ENCODE measurements around the gene GBF1. TPM values are rescaled to one million over a fixed set of nuclear protein-coding genes. Genes with fewer than 3 reads are reported as not detected.

Gene GBF1
- total and polyA plus RNA-seq, 10 of the 15 experiments (the other 5 are each of a cell fraction or from before 2014, with no cell fraction given): 0.82 to 42.0 (median 21.8) TPM

DNA sequence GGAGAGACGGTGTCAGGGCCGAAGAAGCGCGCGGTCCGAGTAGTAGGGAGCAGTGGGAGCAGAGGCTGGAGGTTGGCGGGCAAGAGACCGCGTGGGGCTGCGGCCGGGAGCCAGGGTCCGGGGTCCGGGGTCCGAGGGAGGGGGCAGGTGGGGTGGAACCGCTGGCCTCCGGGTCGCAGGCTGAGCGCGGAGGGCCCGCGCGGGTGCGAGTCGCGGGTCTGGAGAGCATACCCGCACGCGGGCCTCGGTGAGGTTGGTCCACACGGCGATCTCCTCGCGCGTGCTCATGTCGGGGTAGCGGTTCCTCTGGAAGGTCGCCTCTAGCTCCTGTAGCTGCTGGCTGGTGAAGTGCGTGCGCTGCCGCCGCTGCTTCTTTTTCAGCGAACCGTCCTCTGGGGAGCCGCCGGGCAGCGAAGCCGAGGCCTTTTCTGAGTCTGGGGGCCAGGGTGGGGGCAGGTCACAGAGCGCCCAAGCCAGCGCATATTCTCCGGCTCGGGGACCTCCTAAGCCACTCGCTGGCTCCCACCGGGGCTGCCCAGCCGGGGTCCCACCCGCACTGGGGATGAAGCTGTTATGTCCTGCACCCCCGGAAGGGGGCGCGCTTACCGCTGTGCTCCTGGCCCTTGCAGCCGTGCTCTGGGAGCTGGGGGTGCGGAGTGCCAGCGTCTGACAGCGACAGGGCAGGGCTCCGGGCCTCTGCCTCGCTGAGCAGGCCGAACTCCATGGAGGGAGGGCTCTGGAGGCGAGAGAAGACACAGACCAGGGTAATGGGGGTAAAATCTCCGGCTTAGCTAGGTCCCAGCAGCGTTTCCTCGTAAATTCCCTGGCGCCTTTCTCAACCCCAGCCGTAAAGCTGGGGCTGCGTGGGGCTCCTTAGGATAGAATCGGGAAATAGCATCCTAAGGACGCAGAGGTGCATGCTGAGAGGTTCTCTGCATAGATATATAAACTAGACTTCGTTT, 13.7 kb upstream of the GBF1 start (continued):
- TF ChIP-seq ASH2L (IDR thresholded peaks at IDR 0.05; ENCODE audit: borderline replicate concordance, low read depth) (no peak), BCL11A (IDR thresholded peaks at IDR 0.05; ENCODE audit: low read depth, low read length) (no peak), RAD51 (IDR thresholded peaks at IDR 0.05) (no peak), MTA2 (IDR thresholded peaks at IDR 0.05; ENCODE audit: low read depth) (no peak), SIX5 (IDR thresholded peaks at IDR 0.05; ENCODE audit: low read depth, low read length, severe bottlenecking) (no peak), SPI1 (IDR thresholded peaks at IDR 0.05; ENCODE audit: borderline replicate concordance, insufficient read depth, low read depth, low read length) (no peak), YY1 (IDR thresholded peaks at IDR 0.05; ENCODE audit: low read depth, low read length) (peak; percentile 44; the same call in 1 of the 2 replicates), NR2F1 (conservative IDR thresholded peaks at IDR 0.05) (0 out of 2 replicates have a peak, but pooled peaks have one; percentile 13), SIN3A (IDR thresholded peaks at IDR 0.05; ENCODE audit: low read depth, low read length) (no peak), RAD21 (IDR thresholded peaks at IDR 0.05; ENCODE audit: insufficient read depth, low read depth, low read length) (peak; percentile 55; the same call in 1 of the 2 replicates), SMC3 (IDR thresholded peaks at IDR 0.05; ENCODE audit: borderline replicate concordance, low read length) (peak; percentile 55; the same call in 1 of the 2 replicates), MYC (IDR thresholded peaks at IDR 0.05; ENCODE audit: insufficient read depth, insufficient read length, insufficient replicate concordance, low read length, severe bottlenecking) (no peak), POLR2AphosphoS2 (IDR thresholded peaks at IDR 0.05; ENCODE audit: low read depth, low read length) (no peak), SMARCA5 (IDR thresholded peaks at IDR 0.05) (peak; percentile 72; the same call in 1 of the 2 replicates), ZZZ3 (IDR thresholded peaks at IDR 0.05; ENCODE audit: control insufficient read depth, insufficient read length, low read depth) (no peak), ZSCAN29 (IDR thresholded peaks at IDR 0.05) (no peak), CHD4 (IDR thresholded peaks at IDR 0.05) (no peak), FOXM1 (IDR thresholded peaks at IDR 0.05; ENCODE audit: low read depth, low read length) (peak; percentile 41; the same call in 1 of the 2 replicates), RCOR1 (conservative IDR thresholded peaks at IDR 0.05; ENCODE audit: low read depth, low read length) (no peak)
- TF ChIP-seq, protein P1, sequence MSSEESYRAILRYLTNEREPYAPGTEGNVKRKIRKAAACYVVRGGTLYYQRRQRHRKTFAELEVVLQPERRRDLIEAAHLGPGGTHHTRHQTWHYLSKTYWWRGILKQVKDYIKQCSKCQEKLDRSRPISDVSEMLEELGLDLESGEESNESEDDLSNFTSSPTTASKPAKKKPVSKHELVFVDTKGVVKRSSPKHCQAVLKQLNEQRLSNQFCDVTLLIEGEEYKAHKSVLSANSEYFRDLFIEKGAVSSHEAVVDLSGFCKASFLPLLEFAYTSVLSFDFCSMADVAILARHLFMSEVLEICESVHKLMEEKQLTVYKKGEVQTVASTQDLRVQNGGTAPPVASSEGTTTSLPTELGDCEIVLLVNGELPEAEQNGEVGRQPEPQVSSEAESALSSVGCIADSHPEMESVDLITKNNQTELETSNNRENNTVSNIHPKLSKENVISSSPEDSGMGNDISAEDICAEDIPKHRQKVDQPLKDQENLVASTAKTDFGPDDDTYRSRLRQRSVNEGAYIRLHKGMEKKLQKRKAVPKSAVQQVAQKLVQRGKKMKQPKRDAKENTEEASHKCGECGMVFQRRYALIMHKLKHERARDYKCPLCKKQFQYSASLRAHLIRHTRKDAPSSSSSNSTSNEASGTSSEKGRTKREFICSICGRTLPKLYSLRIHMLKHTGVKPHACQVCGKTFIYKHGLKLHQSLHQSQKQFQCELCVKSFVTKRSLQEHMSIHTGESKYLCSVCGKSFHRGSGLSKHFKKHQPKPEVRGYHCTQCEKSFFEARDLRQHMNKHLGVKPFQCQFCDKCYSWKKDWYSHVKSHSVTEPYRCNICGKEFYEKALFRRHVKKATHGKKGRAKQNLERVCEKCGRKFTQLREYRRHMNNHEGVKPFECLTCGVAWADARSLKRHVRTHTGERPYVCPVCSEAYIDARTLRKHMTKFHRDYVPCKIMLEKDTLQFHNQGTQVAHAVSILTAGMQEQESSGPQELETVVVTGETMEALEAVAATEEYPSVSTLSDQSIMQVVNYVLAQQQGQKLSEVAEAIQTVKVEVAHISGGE (CRISPR knock-in tag; IDR thresholded peaks at IDR 0.05): no peak
- TF ChIP-seq, protein P2, sequence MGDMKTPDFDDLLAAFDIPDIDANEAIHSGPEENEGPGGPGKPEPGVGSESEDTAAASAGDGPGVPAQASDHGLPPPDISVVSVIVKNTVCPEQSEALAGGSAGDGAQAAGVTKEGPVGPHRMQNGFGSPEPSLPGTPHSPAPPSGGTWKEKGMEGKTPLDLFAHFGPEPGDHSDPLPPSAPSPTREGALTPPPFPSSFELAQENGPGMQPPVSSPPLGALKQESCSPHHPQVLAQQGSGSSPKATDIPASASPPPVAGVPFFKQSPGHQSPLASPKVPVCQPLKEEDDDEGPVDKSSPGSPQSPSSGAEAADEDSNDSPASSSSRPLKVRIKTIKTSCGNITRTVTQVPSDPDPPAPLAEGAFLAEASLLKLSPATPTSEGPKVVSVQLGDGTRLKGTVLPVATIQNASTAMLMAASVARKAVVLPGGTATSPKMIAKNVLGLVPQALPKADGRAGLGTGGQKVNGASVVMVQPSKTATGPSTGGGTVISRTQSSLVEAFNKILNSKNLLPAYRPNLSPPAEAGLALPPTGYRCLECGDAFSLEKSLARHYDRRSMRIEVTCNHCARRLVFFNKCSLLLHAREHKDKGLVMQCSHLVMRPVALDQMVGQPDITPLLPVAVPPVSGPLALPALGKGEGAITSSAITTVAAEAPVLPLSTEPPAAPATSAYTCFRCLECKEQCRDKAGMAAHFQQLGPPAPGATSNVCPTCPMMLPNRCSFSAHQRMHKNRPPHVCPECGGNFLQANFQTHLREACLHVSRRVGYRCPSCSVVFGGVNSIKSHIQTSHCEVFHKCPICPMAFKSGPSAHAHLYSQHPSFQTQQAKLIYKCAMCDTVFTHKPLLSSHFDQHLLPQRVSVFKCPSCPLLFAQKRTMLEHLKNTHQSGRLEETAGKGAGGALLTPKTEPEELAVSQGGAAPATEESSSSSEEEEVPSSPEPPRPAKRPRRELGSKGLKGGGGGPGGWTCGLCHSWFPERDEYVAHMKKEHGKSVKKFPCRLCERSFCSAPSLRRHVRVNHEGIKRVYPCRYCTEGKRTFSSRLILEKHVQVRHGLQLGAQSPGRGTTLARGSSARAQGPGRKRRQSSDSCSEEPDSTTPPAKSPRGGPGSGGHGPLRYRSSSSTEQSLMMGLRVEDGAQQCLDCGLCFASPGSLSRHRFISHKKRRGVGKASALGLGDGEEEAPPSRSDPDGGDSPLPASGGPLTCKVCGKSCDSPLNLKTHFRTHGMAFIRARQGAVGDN (IDR thresholded peaks at IDR 0.05): no peak
- TF ChIP-seq, protein P3, sequence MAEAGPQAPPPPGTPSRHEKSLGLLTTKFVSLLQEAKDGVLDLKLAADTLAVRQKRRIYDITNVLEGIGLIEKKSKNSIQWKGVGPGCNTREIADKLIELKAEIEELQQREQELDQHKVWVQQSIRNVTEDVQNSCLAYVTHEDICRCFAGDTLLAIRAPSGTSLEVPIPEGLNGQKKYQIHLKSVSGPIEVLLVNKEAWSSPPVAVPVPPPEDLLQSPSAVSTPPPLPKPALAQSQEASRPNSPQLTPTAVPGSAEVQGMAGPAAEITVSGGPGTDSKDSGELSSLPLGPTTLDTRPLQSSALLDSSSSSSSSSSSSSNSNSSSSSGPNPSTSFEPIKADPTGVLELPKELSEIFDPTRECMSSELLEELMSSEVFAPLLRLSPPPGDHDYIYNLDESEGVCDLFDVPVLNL (IDR thresholded peaks at IDR 0.05; ENCODE audit: low read depth, low read length): no peak

Measured in GM12878 (cell line).